Right lobe of liver (tissue), 6 donors: ENCODE results near the gene LDB3. TPM values are rescaled to one million over a fixed set of nuclear protein-coding genes. Genes with fewer than 3 reads are reported as not detected.
A peak's percentile ranks its signal among the peaks of the same experiment; 100 is the strongest.

Experiments
- ATAC-seq, 4 donors: fragments of 200-7000 bp; cut with Tn5 transposase; one replicate each; pipeline ENCODE4 v1.9.1; 2020; ENCODE audit warnings: mild to moderate bottlenecking in 4 of 4, moderate library complexity in 4 of 4
- DNase-seq, 3 donors: peaks; one replicate each; pipeline ENCODE4 v3.0.0-alpha.2; 2020
- H3K27ac ChIP-seq, 3 donors: fragments of 200-600 bp; one replicate each; pipeline ENCODE4 v1.8.0; 2022
- H3K27me3 ChIP-seq, 2 donors: fragments of 200-600 bp; one replicate each; pipeline ENCODE4 v1.8.0; 2022
- H3K36me3 ChIP-seq, 4 donors: fragments of 200-600 bp; sonication (generic) in 1 of 4; one replicate each; pipeline versions ENCODE4 v1.5.1 to v1.8.0; 2017 to 2022; ENCODE audit warnings: control low read depth in 1 of 4
- H3K4me1 ChIP-seq, 4 donors: fragments of 200-600 bp; sonication (generic) in 1 of 4; one replicate each; pipeline versions ENCODE4 v1.5.1 to v1.8.0; 2017 to 2022; ENCODE audit warnings: control low read depth in 1 of 4
- H3K4me3 ChIP-seq, 3 donors: fragments of 200-600 bp; one replicate each; pipeline ENCODE4 v1.8.0; 2022
- H3K9me3 ChIP-seq, 4 donors: fragments of 200-600 bp; sonication (generic) in 1 of 4; one replicate each; pipeline versions ENCODE4 v1.5.1 to v1.8.0; 2017 to 2022; ENCODE audit warnings: control low read depth in 1 of 4
- POLR2A ChIP-seq: fragments of 450-650 bp; IDR thresholded peaks from one replicate; pipeline ENCODE4 v1.6.1; 2017; ENCODE audit warnings: antibody characterized with exemption, mild to moderate bottlenecking
- WGBS: methylation state at CpG from one replicate; pipeline ENCODE4 v1.1.6; 2018; ENCODE audit warnings: low coverage, low lambda C conversion rate; ENCODE audit not compliant: insufficient coverage; ENCODE audit errors: missing lambda C conversion rate; 5-methylcytosine and 5-hydroxymethylcytosine counted together
- intact Hi-C, 2 donors: fragments of 100-400 bp; cut with DNase I; formaldehyde crosslinking; loops; one replicate each; pipeline versions ENCODE4 v1.11.2 to v1.14.1; 2022
- total RNA-seq, 6 experiments: library from RNA; depleted of rRNA in 2 of 6; stranded (reverse); fragments of >200 nt in 2 of 6; fragmentation: NEBNext Ultra II Directional in 3 of 6; extraction: Animal tissue kit (Norgen Biotek cat#: 25700) in 3 of 6; gene quantifications; one replicate each; pipeline versions ENCODE4 v1.1.0 to v1.2.4, GENCODE V29; 2016 to 2023
- TF ChIP-seq, protein P1 (sequence below), 4 donors: fragments of 200-600 bp in 3 of 4; fragments of 450-650 bp in 1 of 4; IDR thresholded peaks; one replicate each; pipeline versions ENCODE4 v1.5.1 to v1.8.0; 2016 to 2022; ENCODE audit warnings: antibody characterized with exemption in 4 of 4, mild to moderate bottlenecking in 2 of 4
- donor health status: DM: no; HTN: yes; CAD: no.
- donor health status: DM: no; HTN: no; CAD: no.
- donor health status: DM: no; HTN: no; CAD: no.
- donor health status: DM: no; HTN: yes; CAD: no.
- donor health status: DM: no; HTN: yes; CAD: no.

LDB3 gene
- total RNA-seq, 6 experiments from 2014 or later, result 0.07 to 0.29 (median 0.12) TPM

DNA sequence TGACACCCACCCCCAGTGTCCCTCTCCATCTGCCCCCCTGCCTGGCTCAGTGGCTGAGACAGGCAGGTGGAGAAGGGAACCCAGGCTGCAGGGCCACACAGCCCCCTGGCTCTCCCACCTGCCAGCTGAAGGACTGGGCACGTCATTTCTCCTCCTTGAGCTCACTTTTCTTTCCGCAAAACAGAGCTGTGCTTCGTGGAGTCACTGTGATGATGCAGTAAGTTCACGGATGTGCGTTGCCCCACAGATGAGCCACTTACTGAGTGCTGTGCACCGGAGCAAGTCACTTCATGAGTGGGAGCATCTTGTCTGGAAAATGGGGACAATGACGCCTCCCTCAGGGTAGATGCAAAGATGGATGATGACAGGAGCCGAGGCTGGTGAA, 11.3 kb upstream of the LDB3 start:
- Histone ChIP-seq H3K9me3 (no peaks in the 10 kb centered on the region), H3K36me3 (no peaks in the 10 kb centered on the region), H3K4me3 (no peak overlapping the region), H3K27me3 (no peaks in the 10 kb centered on the region), H3K27ac (no peak overlapping the region), H3K4me1 (no peaks in the 10 kb centered on the region)
- intact Hi-C loops, result no loop called here
- ATAC-seq (no peak), DNase-seq (peak in 1 of 3 donors; percentile 35)
- WGBS, result 89% methylated on average over 4 of the region's 8 CpGs
- TF ChIP-seq, protein P1, sequence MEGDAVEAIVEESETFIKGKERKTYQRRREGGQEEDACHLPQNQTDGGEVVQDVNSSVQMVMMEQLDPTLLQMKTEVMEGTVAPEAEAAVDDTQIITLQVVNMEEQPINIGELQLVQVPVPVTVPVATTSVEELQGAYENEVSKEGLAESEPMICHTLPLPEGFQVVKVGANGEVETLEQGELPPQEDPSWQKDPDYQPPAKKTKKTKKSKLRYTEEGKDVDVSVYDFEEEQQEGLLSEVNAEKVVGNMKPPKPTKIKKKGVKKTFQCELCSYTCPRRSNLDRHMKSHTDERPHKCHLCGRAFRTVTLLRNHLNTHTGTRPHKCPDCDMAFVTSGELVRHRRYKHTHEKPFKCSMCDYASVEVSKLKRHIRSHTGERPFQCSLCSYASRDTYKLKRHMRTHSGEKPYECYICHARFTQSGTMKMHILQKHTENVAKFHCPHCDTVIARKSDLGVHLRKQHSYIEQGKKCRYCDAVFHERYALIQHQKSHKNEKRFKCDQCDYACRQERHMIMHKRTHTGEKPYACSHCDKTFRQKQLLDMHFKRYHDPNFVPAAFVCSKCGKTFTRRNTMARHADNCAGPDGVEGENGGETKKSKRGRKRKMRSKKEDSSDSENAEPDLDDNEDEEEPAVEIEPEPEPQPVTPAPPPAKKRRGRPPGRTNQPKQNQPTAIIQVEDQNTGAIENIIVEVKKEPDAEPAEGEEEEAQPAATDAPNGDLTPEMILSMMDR (IDR thresholded peaks at IDR 0.05), result no peak
- TF ChIP-seq POLR2A, result no peak

DNA sequence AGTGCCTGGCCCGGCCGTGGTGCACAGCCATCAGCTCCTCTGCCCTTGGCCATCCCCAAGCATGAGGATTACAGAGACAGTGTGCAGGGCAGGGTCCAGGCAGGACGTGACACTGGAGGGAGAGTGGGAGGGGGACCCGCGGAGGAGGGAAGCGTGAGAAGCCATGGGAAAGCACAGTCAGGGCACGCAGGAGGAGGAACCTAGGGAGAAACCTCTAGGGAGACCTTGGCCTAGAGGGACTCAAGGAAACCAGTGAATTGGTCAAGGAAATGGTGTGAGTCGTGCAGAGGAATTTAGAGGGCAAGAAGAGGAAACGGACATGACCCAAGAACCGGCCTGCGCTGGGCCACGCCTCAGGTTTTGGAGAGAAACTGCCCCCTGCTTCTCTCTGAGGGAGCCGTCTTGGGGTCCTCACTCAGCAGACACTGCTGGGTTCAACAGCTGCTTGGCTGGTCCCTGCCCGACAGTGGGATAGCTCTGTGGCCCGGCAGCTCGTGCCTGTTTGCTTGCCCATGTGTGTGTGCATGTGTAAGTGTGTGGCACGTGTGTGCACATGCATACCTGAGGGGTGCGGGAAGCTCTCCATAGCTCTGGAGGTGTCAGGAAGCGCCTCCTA, 10.8 kb upstream of the LDB3 start:
- no peak overlapping the region for H3K27ac ChIP-seq
- H3K36me3 ChIP-seq, result no peaks in the 10 kb centered on the region
- no peaks in the 10 kb centered on the region for H3K4me1 ChIP-seq
- intact Hi-C loops, result no loop called here
- no peaks in the 10 kb centered on the region for H3K9me3 ChIP-seq
- H3K27me3 ChIP-seq, result no peaks in the 10 kb centered on the region
- DNase-seq (peak in 1 of 3 donors; percentile 5), ATAC-seq (no peak)
- H3K4me3 ChIP-seq, result no peak overlapping the region
- no peak for TF ChIP-seq POLR2A
- TF ChIP-seq, protein P1 (IDR thresholded peaks at IDR 0.05), result no peak
- 68% methylated on average over 4 of the region's 19 CpGs for WGBS

DNA sequence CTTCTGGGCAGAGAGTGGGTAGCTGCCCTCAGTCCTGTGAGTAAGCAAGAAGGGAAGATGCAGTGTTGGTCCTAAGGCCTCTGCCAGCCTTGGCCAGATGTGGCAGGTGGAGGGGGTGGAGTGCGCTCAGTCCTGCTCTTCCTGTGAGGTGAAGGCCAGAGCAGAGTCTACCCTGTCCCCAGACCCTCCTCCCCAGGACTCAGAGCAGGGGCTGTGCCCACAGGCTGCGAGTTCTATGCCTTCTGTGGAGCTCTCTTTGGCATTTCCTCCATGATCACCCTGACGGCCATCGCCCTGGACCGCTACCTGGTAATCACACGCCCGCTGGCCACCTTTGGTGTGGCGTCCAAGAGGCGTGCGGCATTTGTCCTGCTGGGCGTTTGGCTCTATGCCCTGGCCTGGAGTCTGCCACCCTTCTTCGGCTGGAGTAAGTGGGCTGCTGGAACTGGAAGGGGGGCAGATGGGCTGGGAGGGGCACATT, 10.0 kb upstream of the LDB3 start:
- no peaks in the 10 kb centered on the region for H3K9me3 ChIP-seq

DNA sequence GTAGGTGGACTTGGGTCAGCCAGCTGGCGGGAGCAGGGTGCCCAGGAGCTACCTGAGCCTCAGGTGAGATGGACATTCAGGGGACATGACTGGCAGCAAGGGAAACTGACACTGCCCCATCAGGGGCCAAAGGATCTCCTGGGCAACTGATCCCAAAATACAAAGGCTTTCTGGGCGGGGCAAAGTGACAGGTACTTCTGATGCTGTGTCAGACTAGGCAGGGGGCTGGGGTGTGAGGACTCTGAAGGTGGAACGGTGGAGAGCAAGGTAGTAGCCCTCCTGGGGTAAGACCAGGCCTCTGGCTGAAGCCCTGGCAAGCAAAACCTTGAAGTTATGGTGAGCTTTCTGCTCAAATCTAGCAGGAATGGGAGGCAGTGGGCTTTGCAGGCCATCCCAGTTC, 9.6 kb upstream of the LDB3 start:
- Histone ChIP-seq H3K36me3 (no peaks in the 10 kb centered on the region), H3K27ac (no peak overlapping the region), H3K27me3 (no peaks in the 10 kb centered on the region), H3K4me3 (no peak overlapping the region), H3K9me3 (no peaks in the 10 kb centered on the region), H3K4me1 (no peaks in the 10 kb centered on the region)
- WGBS, result 50% methylated on average over 1 of the region's 3 CpGs
- TF ChIP-seq POLR2A, result no peak
- TF ChIP-seq, protein P1 (IDR thresholded peaks at IDR 0.05), result no peak
- ATAC-seq (no peak), DNase-seq (peak in 1 of 3 donors; percentile 5)
- intact Hi-C loops, result no loop called here

More for the DNA sequence above, 10.0 kb upstream of the LDB3 start:
- TF ChIP-seq POLR2A, result no peak
- TF ChIP-seq, protein P1 (IDR thresholded peaks at IDR 0.05), result no peak
- 100% methylated on average over 1 of the region's 12 CpGs for WGBS
- ATAC-seq (no peak), DNase-seq (peak in 1 of 3 donors; percentile 46)
- Histone ChIP-seq H3K4me1 (no peaks in the 10 kb centered on the region), H3K36me3 (no peaks in the 10 kb centered on the region), H3K27ac (no peak overlapping the region), H3K27me3 (no peaks in the 10 kb centered on the region), H3K4me3 (no peak overlapping the region)
- intact Hi-C loops, result no loop called here
